Measurements from ENCODE around the gene RASA2. TPM values are rescaled to one million over a fixed set of nuclear protein-coding genes. Genes with fewer than 3 reads are reported as not detected.

Gene RASA2
- total and polyA plus RNA-seq, 2 of the 8 experiments (the other 6 are each of a cell fraction or from before 2014, with no cell fraction given), result 3.5 to 15.9 TPM

DNA sequence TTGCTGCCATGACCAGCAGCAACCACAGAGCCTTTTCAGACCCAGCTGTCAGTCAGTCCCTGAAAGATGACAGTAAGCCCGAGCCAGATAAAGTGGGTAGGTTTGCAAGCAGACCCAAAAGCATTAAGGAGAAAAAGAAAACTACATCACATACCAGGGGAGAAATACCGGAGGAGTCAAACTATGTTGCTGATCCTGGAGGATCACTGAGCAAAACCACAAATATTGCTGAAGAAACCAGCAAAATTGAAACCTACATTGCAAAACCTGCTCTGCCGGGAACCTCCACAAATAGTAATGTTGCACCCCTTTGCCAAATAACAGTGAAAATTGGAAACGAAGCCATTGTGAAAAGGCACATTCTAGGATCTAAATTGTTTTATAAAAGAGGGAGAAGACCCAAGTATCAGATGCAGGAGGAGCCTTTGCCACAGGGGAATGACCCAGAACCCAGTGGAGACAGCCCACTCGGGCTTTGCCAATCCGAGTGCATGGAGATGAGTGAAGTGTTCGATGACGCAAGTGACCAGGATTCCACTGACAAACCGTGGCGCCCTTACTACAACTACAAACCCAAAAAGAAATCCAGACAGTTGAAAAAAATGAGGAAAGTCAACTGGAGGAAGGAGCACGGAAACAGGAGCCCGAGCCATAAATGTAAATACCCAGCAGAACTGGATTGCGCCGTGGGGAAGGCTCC is 42.1 kb upstream of the RASA2 start (continued):
- TF ChIP-seq, protein P1, sequence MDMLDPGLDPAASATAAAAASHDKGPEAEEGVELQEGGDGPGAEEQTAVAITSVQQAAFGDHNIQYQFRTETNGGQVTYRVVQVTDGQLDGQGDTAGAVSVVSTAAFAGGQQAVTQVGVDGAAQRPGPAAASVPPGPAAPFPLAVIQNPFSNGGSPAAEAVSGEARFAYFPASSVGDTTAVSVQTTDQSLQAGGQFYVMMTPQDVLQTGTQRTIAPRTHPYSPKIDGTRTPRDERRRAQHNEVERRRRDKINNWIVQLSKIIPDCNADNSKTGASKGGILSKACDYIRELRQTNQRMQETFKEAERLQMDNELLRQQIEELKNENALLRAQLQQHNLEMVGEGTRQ (IDR thresholded peaks at IDR 0.05; ENCODE audit: low read length), result no peak
- TF ChIP-seq, protein P2, sequence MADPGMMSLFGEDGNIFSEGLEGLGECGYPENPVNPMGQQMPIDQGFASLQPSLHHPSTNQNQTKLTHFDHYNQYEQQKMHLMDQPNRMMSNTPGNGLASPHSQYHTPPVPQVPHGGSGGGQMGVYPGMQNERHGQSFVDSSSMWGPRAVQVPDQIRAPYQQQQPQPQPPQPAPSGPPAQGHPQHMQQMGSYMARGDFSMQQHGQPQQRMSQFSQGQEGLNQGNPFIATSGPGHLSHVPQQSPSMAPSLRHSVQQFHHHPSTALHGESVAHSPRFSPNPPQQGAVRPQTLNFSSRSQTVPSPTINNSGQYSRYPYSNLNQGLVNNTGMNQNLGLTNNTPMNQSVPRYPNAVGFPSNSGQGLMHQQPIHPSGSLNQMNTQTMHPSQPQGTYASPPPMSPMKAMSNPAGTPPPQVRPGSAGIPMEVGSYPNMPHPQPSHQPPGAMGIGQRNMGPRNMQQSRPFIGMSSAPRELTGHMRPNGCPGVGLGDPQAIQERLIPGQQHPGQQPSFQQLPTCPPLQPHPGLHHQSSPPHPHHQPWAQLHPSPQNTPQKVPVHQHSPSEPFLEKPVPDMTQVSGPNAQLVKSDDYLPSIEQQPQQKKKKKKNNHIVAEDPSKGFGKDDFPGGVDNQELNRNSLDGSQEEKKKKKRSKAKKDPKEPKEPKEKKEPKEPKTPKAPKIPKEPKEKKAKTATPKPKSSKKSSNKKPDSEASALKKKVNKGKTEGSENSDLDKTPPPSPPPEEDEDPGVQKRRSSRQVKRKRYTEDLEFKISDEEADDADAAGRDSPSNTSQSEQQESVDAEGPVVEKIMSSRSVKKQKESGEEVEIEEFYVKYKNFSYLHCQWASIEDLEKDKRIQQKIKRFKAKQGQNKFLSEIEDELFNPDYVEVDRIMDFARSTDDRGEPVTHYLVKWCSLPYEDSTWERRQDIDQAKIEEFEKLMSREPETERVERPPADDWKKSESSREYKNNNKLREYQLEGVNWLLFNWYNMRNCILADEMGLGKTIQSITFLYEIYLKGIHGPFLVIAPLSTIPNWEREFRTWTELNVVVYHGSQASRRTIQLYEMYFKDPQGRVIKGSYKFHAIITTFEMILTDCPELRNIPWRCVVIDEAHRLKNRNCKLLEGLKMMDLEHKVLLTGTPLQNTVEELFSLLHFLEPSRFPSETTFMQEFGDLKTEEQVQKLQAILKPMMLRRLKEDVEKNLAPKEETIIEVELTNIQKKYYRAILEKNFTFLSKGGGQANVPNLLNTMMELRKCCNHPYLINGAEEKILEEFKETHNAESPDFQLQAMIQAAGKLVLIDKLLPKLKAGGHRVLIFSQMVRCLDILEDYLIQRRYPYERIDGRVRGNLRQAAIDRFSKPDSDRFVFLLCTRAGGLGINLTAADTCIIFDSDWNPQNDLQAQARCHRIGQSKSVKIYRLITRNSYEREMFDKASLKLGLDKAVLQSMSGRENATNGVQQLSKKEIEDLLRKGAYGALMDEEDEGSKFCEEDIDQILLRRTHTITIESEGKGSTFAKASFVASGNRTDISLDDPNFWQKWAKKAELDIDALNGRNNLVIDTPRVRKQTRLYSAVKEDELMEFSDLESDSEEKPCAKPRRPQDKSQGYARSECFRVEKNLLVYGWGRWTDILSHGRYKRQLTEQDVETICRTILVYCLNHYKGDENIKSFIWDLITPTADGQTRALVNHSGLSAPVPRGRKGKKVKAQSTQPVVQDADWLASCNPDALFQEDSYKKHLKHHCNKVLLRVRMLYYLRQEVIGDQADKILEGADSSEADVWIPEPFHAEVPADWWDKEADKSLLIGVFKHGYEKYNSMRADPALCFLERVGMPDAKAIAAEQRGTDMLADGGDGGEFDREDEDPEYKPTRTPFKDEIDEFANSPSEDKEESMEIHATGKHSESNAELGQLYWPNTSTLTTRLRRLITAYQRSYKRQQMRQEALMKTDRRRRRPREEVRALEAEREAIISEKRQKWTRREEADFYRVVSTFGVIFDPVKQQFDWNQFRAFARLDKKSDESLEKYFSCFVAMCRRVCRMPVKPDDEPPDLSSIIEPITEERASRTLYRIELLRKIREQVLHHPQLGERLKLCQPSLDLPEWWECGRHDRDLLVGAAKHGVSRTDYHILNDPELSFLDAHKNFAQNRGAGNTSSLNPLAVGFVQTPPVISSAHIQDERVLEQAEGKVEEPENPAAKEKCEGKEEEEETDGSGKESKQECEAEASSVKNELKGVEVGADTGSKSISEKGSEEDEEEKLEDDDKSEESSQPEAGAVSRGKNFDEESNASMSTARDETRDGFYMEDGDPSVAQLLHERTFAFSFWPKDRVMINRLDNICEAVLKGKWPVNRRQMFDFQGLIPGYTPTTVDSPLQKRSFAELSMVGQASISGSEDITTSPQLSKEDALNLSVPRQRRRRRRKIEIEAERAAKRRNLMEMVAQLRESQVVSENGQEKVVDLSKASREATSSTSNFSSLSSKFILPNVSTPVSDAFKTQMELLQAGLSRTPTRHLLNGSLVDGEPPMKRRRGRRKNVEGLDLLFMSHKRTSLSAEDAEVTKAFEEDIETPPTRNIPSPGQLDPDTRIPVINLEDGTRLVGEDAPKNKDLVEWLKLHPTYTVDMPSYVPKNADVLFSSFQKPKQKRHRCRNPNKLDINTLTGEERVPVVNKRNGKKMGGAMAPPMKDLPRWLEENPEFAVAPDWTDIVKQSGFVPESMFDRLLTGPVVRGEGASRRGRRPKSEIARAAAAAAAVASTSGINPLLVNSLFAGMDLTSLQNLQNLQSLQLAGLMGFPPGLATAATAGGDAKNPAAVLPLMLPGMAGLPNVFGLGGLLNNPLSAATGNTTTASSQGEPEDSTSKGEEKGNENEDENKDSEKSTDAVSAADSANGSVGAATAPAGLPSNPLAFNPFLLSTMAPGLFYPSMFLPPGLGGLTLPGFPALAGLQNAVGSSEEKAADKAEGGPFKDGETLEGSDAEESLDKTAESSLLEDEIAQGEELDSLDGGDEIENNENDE (IDR thresholded peaks at IDR 0.05; ENCODE audit: insufficient replicate concordance, low read length), result no peak
- TF ChIP-seq CBX8 (IDR thresholded peaks at IDR 0.05; ENCODE audit: borderline replicate concordance, low read depth, low read length) (no peak), MAFK (IDR thresholded peaks at IDR 0.05; ENCODE audit: low read depth, low read length) (no peak), NANOG (IDR thresholded peaks at IDR 0.05; ENCODE audit: insufficient read depth, low read depth, low read length, poor library complexity, severe bottlenecking) (no peak), BCL11A (IDR thresholded peaks at IDR 0.05; ENCODE audit: low read depth in 2 of 2, low read length in 2 of 2) (no peak), HDAC6 (IDR thresholded peaks at IDR 0.05; ENCODE audit: low read depth, low read length) (no peak), SP1 (IDR thresholded peaks at IDR 0.05; ENCODE audit: low read depth, low read length) (no peak)

All from H1 (cell line).